GM12878 (cell line): ENCODE results near the gene CDK5R1. TPM values are rescaled to one million over a fixed set of nuclear protein-coding genes. Genes with fewer than 3 reads are reported as not detected.

Experiments
- ATAC-seq: fragments of 200-7000 bp; cut with Tn5 transposase; 3 replicates; pipeline ENCODE4 v1.9.1; 2020; ENCODE audit warnings: mild to moderate bottlenecking, moderate library complexity
- BruUV-seq: library from RNA; stranded (reverse); fragments of 400-500 nt; replicated peaks from 2 replicates; lab custom pipeline; 2021; lab: Mats Ljungman, UMichigan
- CTCF ChIA-PET: fragments of 300-600 bp; sonication (Branson Sonifier 250); formaldehyde crosslinking; extraction: SDS; loops from one replicate; lab custom pipeline; 2021; ENCODE audit warnings: inconsistent platforms; lab: Yijun Ruan, JAX
- POLR2A ChIA-PET: fragments of 350-600 bp; formaldehyde crosslinking; extraction: SDS; loops from one replicate; lab custom pipeline; 2021; ENCODE audit warnings: inconsistent platforms; lab: Charles Lee
- RAD21 ChIA-PET: fragments of 300-600 bp; sonication (Branson Sonifier 250); formaldehyde crosslinking; loops from one replicate; lab custom pipeline; 2023; ENCODE audit warnings: antibody characterized with exemption; ENCODE audit not compliant: unreplicated experiment; lab: Charles Lee
- SMC1A ChIA-PET: fragments of 300-600 bp; sonication (Branson Sonifier 250); formaldehyde crosslinking; loops from one replicate; lab custom pipeline; 2023; ENCODE audit not compliant: unreplicated experiment, uncharacterized antibody; lab: Charles Lee
- DNase-seq: peaks from one replicate; pipeline ENCODE4 v3.0.0-alpha.2; 2011; ENCODE audit warnings: low read depth, low spot score
- FAIRE-seq: peaks from 3 replicates; lab custom pipeline; 2011; peaks lifted over from hg19 to GRCh38; lab: Jason Lieb, UNC
- H2AFZ ChIP-seq: 2 replicates; pipeline ENCODE4 v1.6.0; 2011; ENCODE audit warnings: low read depth, low read length, control low read depth; ENCODE audit not compliant: control insufficient read depth
- H3K27ac ChIP-seq: 2 replicates; pipeline ENCODE4 v1.5.1; 2011; ENCODE audit warnings: control low read depth; ENCODE audit not compliant: control insufficient read depth, insufficient read depth
- H3K27me3 ChIP-seq, 2 experiments: replicated peaks in 1 of 2; 2 replicates each; pipeline versions ENCODE4 v1.6.0 to v1.6.1; 2011; ENCODE audit warnings: low read length in 1 of 2; ENCODE audit not compliant: control insufficient read depth in 2 of 2, insufficient read depth in 2 of 2
- H3K36me3 ChIP-seq, 2 experiments: 2 replicates each; pipeline ENCODE4 v1.5.1; 2011; ENCODE audit warnings: low read length in 1 of 2; ENCODE audit not compliant: control insufficient read depth in 2 of 2, insufficient read depth in 2 of 2
- H3K4me1 ChIP-seq: 2 replicates; pipeline ENCODE4 v1.6.1; 2011; ENCODE audit warnings: mild to moderate bottlenecking, low read length, moderate library complexity, mixed read lengths; ENCODE audit not compliant: control insufficient read depth, insufficient read depth
- H3K4me2 ChIP-seq: 2 replicates; pipeline ENCODE4 v1.6.0; 2011; ENCODE audit warnings: control low read depth; ENCODE audit not compliant: control insufficient read depth, insufficient read depth
- H3K4me3 ChIP-seq: fragments of 200-600 bp; sonication (generic); 2 replicates; pipeline ENCODE4 v1.5.1; 2016
- H3K79me2 ChIP-seq: 2 replicates; pipeline ENCODE4 v1.6.0; 2011; ENCODE audit warnings: low read length; ENCODE audit not compliant: control insufficient read depth, insufficient read depth
- H3K9ac ChIP-seq: 2 replicates; pipeline ENCODE4 v1.8.0; 2011; ENCODE audit warnings: low read length, control low read depth, mixed read lengths; ENCODE audit not compliant: control insufficient read depth, insufficient read depth
- H3K9me3 ChIP-seq: replicated peaks from 3 replicates; pipeline ENCODE4 v1.5.1; 2011; ENCODE audit warnings: mild to moderate bottlenecking, low read length; ENCODE audit not compliant: control insufficient read depth, insufficient read depth
- H4K20me1 ChIP-seq: 2 replicates; pipeline ENCODE4 v1.6.0; 2011; ENCODE audit not compliant: control insufficient read depth, insufficient read depth
- ELK1 ChIP-seq: IDR thresholded peaks from 2 replicates; pipeline ENCODE4 v1.6.1; 2012; ENCODE audit warnings: low read depth, low read length, improper control_type of control experiment
- NFYA ChIP-seq: IDR thresholded peaks from 2 replicates; pipeline ENCODE4 v1.6.1; 2011; ENCODE audit warnings: low read depth, mild to moderate bottlenecking, low read length, improper control_type of control experiment, borderline replicate concordance
- SMC3 ChIP-seq: IDR thresholded peaks from 2 replicates; pipeline ENCODE4 v1.6.1; 2011; ENCODE audit warnings: low read length, improper control_type of control experiment, borderline replicate concordance
- TAF1 ChIP-seq: IDR thresholded peaks from 2 replicates; pipeline ENCODE4 v1.6.1; 2011; ENCODE audit warnings: mild to moderate bottlenecking, low read depth, low read length, borderline replicate concordance
- TCF12 ChIP-seq: IDR thresholded peaks from 2 replicates; pipeline ENCODE4 v1.6.1; 2011; ENCODE audit warnings: low read depth, mild to moderate bottlenecking, low read length
- ZNF622 ChIP-seq: fragments of 450-650 bp; IDR thresholded peaks from 2 replicates; pipeline ENCODE4 v1.6.1; 2017; ENCODE audit warnings: mild to moderate bottlenecking, inconsistent platforms
- WGBS: methylation state at CpG from one replicate; pipeline ENCODE4 v1.1.6; 2016; ENCODE audit warnings: low lambda C conversion rate; ENCODE audit not compliant: insufficient replicate concordance, insufficient coverage; ENCODE audit errors: missing lambda C conversion rate; 5-methylcytosine and 5-hydroxymethylcytosine counted together
- in situ Hi-C: fragments of 300-500 bp; cut with MboI; formaldehyde crosslinking; loops from 9 replicates; pipeline ENCODE4 v1.14.3; 2018; ENCODE audit warnings: mixed read lengths
- intact Hi-C: fragments of 100-400 bp; cut with micrococcal nuclease; formaldehyde crosslinking; loops from one replicate; pipeline ENCODE4 v1.14.2; 2022; ENCODE audit not compliant: unreplicated experiment
- polyA plus RNA-seq, 11 experiments: library from polyadenylated mRNA; depleted of rRNA in 4 of 11; unstranded in 6 of 11; stranded (reverse) in 5 of 11; fragments of >200 nt; fragmentation: Nextera tagmentation in 4 of 11; fragmentation: Illumina TruSeq in 1 of 11; extraction: Ambion mirVana in 4 of 11; extraction: Trizol in 1 of 11; gene quantifications; 1 replicate in 1 of 11; 2 replicates in 10 of 11; pipeline versions ENCODE4 v1.2.1 to v1.2.3, GENCODE V29; 2011 to 2016; ENCODE audit warnings: inconsistent platforms in 2 of 11, missing spikeins in 2 of 11, low read depth in 1 of 11
- total RNA-seq, 4 experiments: library from RNA; depleted of rRNA in 3 of 4; stranded (reverse); fragments of >200 nt in 3 of 4; fragmentation: Illumina TruSeq in 1 of 4; extraction: Trizol in 1 of 4; gene quantifications; 2 replicates each; pipeline versions ENCODE4 v1.2.1 to v1.2.3, GENCODE V29; 2013 to 2021
- TF ChIP-seq, protein P1 (sequence below): IDR thresholded peaks from 2 replicates; pipeline ENCODE4 v1.6.1; 2011; ENCODE audit warnings: low read depth, low read length, improper control_type of control experiment, borderline replicate concordance

The CDK5R1 gene
- total and polyA plus RNA-seq, 10 of the 15 experiments (the other 5 are each of a cell fraction or from before 2014, with no cell fraction given) = 1.1 to 28.3 (median 12.2) TPM

- POLR2A ChIA-PET = no interaction called here
- RAD21 ChIA-PET = no interaction called here
- no TSS peak for BruUV-seq
- FAIRE-seq (no peak), ATAC-seq (no peak), DNase-seq (no peak)
- no peaks in the 10 kb centered on the region for H3K4me1 ChIP-seq
- intact Hi-C loops = no loop called here
- H3K4me3 ChIP-seq = no peak overlapping the region
- no peaks in the 10 kb centered on the region for H4K20me1 ChIP-seq
- TF ChIP-seq, protein P1, sequence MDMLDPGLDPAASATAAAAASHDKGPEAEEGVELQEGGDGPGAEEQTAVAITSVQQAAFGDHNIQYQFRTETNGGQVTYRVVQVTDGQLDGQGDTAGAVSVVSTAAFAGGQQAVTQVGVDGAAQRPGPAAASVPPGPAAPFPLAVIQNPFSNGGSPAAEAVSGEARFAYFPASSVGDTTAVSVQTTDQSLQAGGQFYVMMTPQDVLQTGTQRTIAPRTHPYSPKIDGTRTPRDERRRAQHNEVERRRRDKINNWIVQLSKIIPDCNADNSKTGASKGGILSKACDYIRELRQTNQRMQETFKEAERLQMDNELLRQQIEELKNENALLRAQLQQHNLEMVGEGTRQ = no peak
- TF ChIP-seq ELK1 (no peak), SMC3 (no peak), NFYA (no peak), TAF1 (no peak), ZNF622 (no peak), TCF12 (no peak)
- H3K36me3 ChIP-seq = peaks cover 8 to 21% of the 10 kb centered on the region in 2 experiments
- H3K9me3 ChIP-seq = no peaks in the 10 kb centered on the region
- WGBS = 94% methylated on average over 2 of the region's 2 CpGs
- no peaks in the 10 kb centered on the region for H3K27me3 ChIP-seq
- H3K4me2 ChIP-seq = no peak overlapping the region
- no peak overlapping the region for H2AFZ ChIP-seq
- peaks cover 10% of the 10 kb centered on the region for H3K79me2 ChIP-seq
- H3K27ac ChIP-seq = no peak overlapping the region
- in situ Hi-C loops = loop anchor here (25.0 kb wide), 1 partner anchor 459 kb away; no protein-coding TSS in a partner anchor
- SMC1A ChIA-PET = no interaction called here
- CTCF ChIA-PET = interaction anchor here (1.5 to 3.9 kb wide), 3 partner anchors 9 to 16 kb away, joined by 3 to 25 read pairs (median 5); partner anchors contain the start of gene PSMD11
- no peak overlapping the region for H3K9ac ChIP-seq
These were observed 33.4 kb upstream of the CDK5R1 start for GRCh38 chr17:32453370-32453769.
